IMR-90 (cell line): ENCODE results near the gene FOLR2.

Experiments used
- BHLHE40 ChIP-seq: fragments of 150-350 bp; IDR thresholded peaks from 2 replicates; pipeline ENCODE4 v1.6.1; 2016; ENCODE audit warnings: mild to moderate bottlenecking, low read depth, low read length
- CHD1 ChIP-seq: IDR thresholded peaks from 2 replicates; pipeline ENCODE4 v1.6.1; 2012; ENCODE audit warnings: low read depth, low read length, improper control_type of control experiment
- CTCF ChIP-seq: conservative IDR thresholded peaks from 2 replicates; pipeline ENCODE4 v1.5.1; 2012; ENCODE audit warnings: mild to moderate bottlenecking, low read depth, low read length, improper control_type of control experiment
- POLR2A ChIP-seq: IDR thresholded peaks from 2 replicates; pipeline ENCODE4 v1.6.1; 2012; ENCODE audit warnings: mild to moderate bottlenecking, low read depth, low read length
- RCOR1 ChIP-seq: IDR thresholded peaks from 2 replicates; pipeline ENCODE4 v1.6.1; 2012; ENCODE audit warnings: mild to moderate bottlenecking, low read length, improper control_type of control experiment; ENCODE audit not compliant: insufficient replicate concordance
- RFX5 ChIP-seq: IDR thresholded peaks from 2 replicates; pipeline ENCODE4 v1.8.0; 2012; ENCODE audit warnings: low read depth, mild to moderate bottlenecking, low read length, moderate library complexity
- USF2 ChIP-seq: fragments of 150-350 bp; IDR thresholded peaks from 2 replicates; pipeline ENCODE4 v1.6.1; 2017; ENCODE audit warnings: mild to moderate bottlenecking, antibody characterized with exemption, low read length, low read depth

DNA sequence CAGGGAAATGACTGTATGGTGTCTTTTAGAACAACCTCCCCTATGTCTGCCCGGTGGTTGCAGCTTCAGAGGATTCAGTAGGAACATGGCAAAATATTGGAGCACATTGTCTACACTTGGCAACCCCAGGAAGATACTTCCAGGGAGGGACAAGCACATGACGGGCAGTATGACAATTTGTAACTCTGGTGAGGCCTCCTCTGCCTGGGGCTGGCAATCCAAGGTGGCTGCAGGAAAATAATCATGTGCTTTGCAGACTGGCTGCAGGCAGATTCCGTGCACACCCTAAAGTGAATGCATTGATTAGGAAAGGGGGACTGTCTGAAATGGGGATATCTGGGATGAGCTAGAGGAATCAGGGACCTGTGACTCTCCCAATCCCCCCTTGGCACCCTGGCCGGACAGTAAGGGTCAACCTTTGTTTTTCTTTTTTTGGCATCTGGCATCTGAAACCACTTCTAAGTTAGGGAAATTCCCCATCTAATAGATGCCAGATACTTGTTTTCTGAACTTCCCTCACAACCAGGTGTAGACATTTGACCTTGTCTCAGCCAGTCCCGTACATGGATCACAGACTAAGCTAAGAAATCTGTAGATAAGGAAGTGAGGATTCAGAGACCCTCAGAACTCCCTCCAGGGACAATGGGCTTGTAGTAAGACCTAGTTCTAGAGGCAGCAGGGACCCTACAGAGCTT is 37.9 kb downstream of the FOLR2 start:
- TF ChIP-seq CTCF: no peak
- TF ChIP-seq USF2: no peak
- no peak for TF ChIP-seq BHLHE40
- no peak for TF ChIP-seq RFX5
- TF ChIP-seq CHD1: no peak
- no peak for TF ChIP-seq RCOR1
- TF ChIP-seq POLR2A: no peak
